KOPT-K1 (cell line): ENCODE data around the gene SLC39A5.
"Not testable (repeated sequence)": the region's sequence is repeated elsewhere in the genome, so short reads cannot be mapped to it uniquely, and the experiment has no call there.

Source experiments
- H3K27ac ChIP-seq: fragments of 200-600 bp; sonication (generic); 2 replicates; pipeline ENCODE4 v1.5.1; 2016; ENCODE audit warnings: antibody characterized with exemption, mild to moderate bottlenecking, low read depth, low read length; ENCODE audit not compliant: poor library complexity, severe bottlenecking
- H3K36me3 ChIP-seq: fragments of 200-600 bp; sonication (generic); 2 replicates; pipeline ENCODE4 v1.5.1; 2017; ENCODE audit warnings: antibody characterized with exemption, mild to moderate bottlenecking, low read length, moderate library complexity; ENCODE audit not compliant: insufficient read depth
- H3K9me3 ChIP-seq: fragments of 200-600 bp; sonication (generic); 2 replicates; pipeline ENCODE4 v1.5.1; 2017; ENCODE audit warnings: antibody characterized with exemption, low read length, mild to moderate bottlenecking; ENCODE audit not compliant: insufficient read depth, poor library complexity, severe bottlenecking

Gene SLC39A5

DNA sequence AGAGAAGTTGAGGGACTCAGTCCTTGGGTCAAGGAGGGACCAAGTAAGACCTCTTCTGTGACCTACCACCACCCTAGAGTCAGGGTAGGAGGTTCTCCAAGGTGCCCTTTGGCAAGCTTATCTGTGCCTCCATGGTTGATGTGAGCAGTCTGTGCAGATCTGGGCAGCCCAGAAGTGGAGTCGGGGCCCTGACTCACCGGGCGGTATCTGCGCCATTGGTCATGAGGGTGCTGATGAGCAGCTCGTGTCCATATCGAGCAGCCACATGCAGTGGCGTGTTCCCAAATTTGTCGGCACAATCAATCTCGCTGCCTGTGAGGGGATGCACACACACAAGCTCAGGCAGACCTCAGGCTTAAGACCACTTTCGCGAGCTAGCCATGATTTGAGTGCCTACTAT lies 23.2 kb downstream of the SLC39A5 start:
- H3K27ac ChIP-seq: no peak overlapping the region
- peaks cover 88% of the 10 kb centered on the region for H3K36me3 ChIP-seq
- no peaks in the 10 kb centered on the region for H3K9me3 ChIP-seq

DNA sequence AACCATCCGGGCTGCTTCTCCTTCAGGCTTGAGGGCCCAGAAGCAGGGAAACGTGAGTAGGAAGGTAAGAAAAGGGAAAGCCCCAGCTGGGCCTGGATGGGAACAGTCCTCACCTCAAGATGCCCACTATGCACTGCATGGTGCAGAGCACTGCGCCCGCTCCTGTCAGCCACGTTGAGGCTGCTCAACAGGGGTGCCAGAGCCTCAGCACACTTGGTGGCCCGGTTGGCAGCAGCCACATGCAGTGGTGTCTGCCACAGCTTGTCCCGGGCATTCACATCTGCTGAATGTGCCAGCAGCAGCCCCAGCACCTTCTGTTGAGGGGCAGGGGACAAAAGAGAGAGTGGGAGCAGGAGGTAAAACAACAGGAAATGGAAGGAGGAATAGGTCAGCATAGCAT lies 25.8 kb downstream of the SLC39A5 start:
- H3K27ac ChIP-seq: no peak overlapping the region
- peaks cover 62% of the 10 kb centered on the region for H3K36me3 ChIP-seq
- no peaks in the 10 kb centered on the region for H3K9me3 ChIP-seq

DNA sequence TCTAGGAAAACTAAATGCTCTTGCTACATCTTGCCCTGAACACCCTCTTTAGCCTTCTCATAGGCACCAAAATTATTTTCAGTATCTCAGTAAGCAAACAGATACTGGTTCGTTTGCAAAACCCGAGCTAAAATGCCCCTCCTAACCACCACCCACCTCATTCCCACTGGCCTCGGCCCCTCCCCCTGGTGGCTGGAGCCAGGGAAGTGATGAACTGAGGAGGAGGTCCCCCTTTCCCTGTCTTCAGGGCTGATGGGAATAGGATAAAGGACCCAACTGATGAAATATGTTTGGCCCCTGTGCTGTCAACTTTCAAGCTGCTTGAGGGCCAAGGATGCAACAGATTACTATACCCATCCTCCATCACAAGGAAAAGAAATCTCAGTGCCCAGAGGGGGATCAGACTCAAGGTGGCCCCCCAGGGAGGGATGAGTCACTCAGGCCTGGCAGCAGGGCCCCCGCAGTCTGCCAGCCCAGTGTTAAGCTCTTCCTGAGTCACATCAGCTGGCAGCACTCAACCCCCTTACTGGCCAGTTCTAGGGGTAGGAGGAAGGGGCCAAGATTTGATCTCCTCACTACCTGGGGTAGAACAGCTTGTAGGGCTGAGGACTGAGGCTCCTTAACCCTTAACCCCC lies 26.6 kb downstream of the SLC39A5 start:
- H3K9me3 ChIP-seq: no peaks in the 10 kb centered on the region
- H3K27ac ChIP-seq: no peak overlapping the region
- peaks cover 56% of the 10 kb centered on the region for H3K36me3 ChIP-seq

DNA sequence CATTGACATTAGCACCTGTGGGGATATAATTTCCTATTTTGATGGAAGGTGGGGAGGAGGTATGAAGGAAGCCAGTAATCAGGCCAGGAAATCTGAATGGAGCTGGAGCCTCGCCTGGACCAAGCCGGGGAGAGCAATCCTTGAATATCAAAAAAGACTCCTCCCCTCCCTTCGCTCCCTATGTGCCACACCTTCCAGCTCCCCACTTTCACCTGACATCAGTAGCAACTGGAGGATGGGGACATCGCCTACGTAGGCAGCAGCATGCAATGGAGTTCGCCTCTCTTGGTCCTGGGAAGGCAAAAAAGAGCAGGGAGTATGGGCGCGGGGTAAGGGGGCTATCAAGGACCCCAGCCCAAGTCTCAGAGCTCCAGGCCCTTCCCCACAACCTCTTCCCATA lies 27.2 kb downstream of the SLC39A5 start:
- Histone ChIP-seq H3K9me3 (no peaks in the 10 kb centered on the region), H3K36me3 (peaks cover 50% of the 10 kb centered on the region), H3K27ac (peak overlapping the region; percentile 81)

DNA sequence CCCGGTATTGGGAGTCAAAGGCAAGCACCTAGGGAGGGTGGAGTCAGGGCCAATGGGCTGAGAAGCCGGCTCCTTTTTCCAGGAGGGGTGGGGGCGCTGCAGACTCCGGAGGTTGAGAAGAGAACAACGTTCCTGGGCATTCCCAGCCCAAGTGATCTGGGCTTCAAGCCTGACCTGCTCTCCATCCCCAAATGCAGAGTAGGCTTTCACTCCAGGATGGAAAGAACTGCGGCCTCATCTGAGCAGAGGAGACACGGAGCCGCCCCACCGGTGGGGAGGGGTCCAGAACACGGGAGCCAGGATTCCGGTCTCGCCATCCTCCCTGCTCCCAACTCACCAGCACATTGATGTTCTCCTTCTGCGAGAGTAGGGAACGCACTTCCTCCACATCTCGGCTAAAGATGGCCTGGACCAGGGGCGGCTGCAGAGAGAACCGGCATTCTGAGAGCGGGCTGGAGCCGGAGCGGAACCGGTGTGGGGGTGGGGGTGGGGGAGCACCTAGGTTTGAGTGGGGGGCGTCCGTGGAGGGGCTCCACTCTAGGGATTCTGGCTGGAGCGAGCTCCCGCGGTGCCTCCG lies 27.7 kb downstream of the SLC39A5 start:
- Histone ChIP-seq H3K27ac (peak overlapping the region; percentile 81), H3K36me3 (peaks cover 45% of the 10 kb centered on the region), H3K9me3 (no peaks in the 10 kb centered on the region)

DNA sequence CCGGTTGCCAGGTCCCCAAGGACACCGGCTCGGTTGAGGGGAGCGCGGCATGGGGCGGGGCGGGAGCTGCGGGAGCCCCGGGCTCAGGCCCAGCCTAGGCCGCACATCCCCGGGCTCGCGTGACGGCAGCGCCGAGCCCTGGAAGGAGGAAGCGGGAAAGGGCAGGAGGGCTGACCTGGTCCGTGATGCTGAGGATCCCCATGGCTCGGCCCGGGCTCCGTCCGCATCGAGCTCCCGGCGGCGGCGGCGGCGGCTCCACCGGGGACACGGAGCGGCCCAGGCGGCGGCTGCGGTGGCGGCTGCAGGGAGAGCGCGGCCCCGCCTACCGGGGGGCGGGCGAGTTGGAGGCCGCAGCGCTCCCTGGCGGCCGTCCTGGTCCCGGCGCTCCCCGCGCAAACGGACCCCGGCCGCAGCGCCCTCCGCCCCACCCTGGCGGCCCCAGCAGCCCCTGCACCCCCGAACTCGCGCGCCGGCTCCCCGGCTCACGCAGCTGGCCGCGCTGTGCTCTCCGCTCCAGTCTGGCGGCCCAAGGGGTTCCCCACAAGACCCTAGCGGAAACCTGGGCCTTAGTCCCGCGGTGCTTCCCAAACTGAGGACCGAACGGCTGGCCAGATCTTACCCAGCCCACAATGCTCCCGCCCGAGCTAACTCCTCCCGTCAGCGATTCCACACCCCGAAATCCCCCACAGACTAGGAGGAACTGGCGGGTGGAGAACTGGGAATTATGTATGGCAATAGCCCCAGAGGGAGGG lies 28.4 kb downstream of the SLC39A5 start, which contains the start of gene ANKRD52:
ANKRD52 (minus strand) TSS at position 317 of the 752 bp plus-strand sequence; CDS start at position 202, 115 bp downstream.
- Histone ChIP-seq H3K36me3 (peaks cover 38% of the 10 kb centered on the region), H3K27ac (peak within 1 kb of the TSS; percentile 81), H3K9me3 (no peaks in the 10 kb centered on the region)

DNA sequence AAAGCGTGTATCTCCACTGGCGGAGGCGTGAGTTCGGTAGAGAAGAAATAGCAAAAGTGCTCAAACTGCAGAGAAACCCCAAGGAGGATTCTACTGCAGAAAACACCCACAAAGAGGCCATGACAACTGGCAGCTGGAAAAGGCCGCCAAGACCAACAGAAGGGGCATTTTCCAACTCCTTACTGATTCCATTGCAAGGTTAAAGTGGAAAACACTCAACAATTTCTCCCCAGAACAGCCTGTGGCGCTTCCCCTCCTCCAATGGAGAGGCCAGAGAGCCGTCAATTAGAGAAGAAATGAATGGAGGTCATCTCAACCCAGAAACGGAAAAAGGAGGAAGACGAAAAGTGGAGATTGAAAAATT lies 29.0 kb downstream of the SLC39A5 start:
- H3K27ac ChIP-seq: peak overlapping the region; percentile 81
- H3K9me3 ChIP-seq: no peaks in the 10 kb centered on the region
- peaks cover 33% of the 10 kb centered on the region for H3K36me3 ChIP-seq

DNA sequence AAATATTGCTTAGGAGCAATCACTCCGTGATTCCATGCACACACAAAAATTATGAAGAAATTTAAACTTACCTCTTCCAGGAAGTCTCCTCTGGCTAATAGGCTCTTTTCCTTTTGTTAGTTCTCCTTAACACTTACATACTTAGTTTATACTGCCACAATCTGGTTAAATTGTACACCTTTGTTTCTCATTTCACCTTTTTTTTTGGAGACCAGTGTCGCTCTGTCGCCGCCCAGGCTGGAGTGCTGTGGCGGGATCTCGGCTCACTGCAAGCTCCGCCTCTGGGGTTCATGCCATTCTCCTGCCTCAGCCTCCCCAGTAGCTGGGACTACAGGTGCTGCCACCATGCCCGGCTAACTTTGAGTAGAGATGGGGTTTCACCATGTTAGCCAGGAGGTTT lies 30.5 kb downstream of the SLC39A5 start:
- no peak overlapping the region for H3K27ac ChIP-seq
- H3K36me3 ChIP-seq: peaks cover 17% of the 10 kb centered on the region
- H3K9me3 ChIP-seq: no peaks in the 10 kb centered on the region

DNA sequence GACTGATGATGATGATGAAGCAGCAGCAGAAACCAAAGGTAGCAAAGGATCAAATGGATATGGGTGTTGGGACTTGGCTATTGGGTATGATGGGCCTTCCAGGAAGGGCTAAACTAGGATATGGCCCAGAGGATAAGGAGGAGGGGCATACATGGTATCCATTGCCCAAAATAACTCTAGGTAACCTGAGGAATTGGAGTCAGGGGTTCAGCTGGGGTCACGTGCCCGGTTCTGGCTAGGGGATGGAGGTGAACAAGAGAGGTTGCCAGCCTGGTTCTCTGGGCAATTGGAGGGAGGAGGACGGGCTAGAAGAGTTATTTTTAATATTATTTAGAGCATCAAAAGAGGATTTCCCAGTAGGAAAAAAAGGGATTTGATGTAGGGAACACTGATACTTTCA lies 31.1 kb downstream of the SLC39A5 start:
- H3K27ac ChIP-seq: no peak overlapping the region
- no peaks in the 10 kb centered on the region for H3K9me3 ChIP-seq
- H3K36me3 ChIP-seq: peaks cover 11% of the 10 kb centered on the region

DNA sequence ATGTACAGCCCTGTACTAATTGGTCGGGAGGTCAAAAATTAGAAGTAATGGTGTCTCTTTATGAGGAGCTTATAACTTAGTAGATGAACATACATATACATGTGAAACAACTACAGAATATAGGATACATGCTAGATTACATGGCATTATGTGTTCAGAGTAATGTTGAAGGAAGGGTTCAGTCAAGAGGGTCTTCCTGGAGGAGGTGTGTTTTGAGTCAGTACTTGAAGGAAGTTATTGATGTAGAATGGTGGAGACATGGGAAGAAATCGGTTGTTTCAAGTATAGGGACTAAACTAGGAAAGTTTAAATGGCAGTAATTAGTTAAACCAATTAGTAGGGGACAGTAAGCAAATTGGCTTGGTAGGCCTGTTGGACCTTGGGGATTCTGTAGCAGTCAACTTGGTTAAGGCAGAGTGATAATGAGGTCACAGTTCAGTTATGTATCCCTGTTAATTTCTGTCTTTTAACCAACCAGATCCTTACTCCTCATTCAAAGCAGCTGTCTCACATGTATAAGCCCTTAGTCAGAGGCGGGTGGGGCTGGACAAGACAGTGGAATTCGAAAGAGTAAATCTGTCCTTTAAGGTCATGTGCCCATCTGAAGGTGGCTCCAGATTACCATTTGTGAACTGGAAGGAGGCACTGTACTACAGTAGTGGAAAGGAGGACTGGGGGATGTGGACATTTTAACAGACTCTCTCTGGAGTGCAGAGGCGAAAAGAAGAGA lies 31.8 kb downstream of the SLC39A5 start:
- Histone ChIP-seq H3K36me3 (peaks cover 4% of the 10 kb centered on the region), H3K9me3 (no peaks in the 10 kb centered on the region), H3K27ac (no peak overlapping the region)

DNA sequence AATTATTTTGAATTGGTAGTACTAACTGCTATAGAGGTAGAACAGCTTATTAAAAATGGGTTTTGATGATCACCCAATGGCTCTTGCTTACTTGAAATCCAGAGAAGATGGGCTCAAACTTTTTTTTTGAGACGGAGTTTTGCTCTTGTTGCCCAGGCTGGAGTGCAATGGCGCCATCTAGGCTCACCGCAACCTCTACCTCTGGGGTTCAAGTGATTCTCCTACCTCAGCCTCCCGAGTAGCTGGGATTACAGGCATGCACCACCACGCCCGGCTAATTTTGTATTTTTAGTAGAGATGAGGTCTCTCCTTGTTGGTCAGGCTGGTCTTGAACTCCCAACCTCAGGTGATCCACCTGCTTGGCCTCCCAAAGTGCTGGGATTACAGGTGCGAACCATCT lies 33.1 kb downstream of the SLC39A5 start:
- H3K36me3 ChIP-seq, H3K27ac ChIP-seq, H3K9me3 ChIP-seq: not testable (repeated sequence)

DNA sequence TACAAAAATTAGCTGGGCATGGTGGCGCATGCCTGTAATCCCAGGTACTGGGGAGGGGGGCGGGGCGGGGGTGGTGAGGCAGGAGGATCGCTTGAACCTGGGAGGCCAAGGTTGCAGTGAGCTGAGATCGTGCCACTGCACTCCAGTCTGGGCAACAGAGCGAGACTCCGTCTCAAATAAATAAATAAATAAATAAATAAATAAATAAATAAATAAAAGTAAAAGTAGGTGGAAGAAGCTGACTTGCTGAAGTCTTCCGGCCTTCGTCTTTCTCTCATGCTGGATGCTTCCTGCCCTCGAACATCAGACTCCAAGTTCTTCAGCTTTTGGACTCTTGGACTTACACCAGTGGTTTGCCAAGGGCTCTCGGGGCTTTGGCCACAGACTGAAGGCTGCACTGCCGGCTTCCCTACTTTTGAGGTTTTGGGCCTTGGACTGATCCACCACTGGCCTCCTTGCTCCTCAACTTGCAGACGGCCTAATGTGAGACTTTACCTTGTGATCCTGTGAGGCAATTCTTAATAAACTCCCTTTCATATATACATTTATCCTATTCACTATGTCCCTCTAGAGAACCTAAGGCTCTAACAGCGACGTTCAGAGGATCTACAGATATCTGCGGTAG lies 36.3 kb downstream of the SLC39A5 start:
- Histone ChIP-seq H3K36me3 (peaks cover 27% of the 10 kb centered on the region), H3K27ac (peak overlapping the region; percentile 66)
- not testable (repeated sequence) for H3K9me3 ChIP-seq

DNA sequence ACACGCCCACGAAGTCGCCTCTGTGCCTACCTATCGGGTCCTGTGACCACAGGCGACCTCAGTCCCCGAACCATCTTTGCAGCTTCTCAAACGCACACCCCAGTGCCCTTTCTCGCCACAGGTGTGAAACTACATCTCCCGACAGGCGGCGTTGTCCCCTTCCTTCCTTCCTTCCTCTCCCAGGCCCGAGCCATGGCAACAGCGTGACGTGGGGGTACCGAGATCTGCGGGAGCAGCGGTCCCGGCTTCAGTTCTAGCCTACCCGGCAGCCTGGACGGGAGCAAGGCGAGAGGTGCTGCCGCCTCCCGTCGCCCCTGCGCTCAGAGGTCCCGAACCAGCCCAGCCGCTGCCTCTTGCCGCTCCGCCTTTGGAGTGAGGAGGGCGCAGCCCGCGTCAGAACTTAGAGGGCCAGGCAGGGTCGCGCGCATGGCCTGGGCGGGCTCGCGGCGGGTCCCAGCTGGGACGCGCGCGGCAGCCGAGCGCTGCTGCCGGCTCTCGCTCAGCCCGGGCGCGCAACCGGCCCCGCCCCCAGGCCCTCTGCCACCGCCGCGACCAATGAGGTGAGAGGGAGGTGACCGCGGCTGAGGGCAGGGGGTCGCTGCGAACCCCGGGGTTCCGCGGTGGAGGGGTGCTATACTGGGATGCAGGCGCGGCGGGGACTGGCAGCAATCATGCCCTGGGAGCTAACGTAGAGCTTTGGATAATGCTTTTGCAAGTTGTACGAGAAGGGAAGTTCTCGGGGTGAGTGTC lies 37.0 kb downstream of the SLC39A5 start, which contains the start of gene COQ10A:
COQ10A (plus strand) TSS at position 250 of the 750 bp plus-strand sequence; CDS start at position 427, 177 bp downstream.
- H3K9me3 ChIP-seq: no peaks in the 10 kb centered on the region
- H3K36me3 ChIP-seq: peaks cover 34% of the 10 kb centered on the region
- peak within 1 kb of the TSS; percentile 66 for H3K27ac ChIP-seq

DNA sequence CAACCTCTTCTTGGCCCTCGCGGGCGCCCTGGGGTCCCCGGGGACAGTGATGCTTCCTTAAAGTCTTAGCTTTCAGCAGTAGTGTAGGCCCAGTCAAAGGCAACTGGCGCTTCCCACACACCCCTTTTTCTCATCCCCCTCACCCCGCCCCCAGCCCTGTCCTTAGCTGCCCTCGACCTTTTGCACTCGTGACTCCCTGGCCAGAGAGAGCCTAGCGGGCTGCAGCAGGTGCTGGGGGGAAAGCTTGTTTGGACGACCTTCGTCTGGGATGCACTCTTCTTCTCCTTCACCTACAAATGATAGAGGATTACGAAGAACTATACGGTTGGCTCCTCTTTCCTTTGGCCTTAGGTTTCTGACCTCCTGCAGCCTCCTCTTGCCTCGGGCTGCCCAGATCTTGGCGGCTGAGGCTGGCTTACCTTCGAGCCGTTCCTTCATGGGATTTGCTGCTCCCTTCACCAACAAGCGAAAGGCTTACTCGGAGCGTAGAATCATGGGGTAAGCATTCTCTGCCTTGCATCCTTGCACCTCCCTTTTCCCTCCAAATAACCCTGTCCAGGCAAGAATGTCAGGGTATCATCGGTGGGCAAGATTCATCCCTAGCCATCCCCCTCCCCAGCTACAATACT lies 37.7 kb downstream of the SLC39A5 start:
- Histone ChIP-seq H3K9me3 (no peaks in the 10 kb centered on the region), H3K36me3 (peaks cover 41% of the 10 kb centered on the region), H3K27ac (peak overlapping the region; percentile 66)
